Ectodermal cell (in vitro differentiated cells): ENCODE measurements around the gene IKBKE.
"Not testable (repeated sequence)": the region's sequence is repeated elsewhere in the genome, so short reads cannot be mapped to it uniquely, and the experiment has no call there.

Experiments
- H3K27ac ChIP-seq: 2 replicates; pipeline ENCODE4 v1.7.0; 2013; ENCODE audit warnings: mild to moderate bottlenecking, low read depth, low read length; ENCODE audit not compliant: insufficient read depth, poor library complexity, severe bottlenecking
- H3K27me3 ChIP-seq: 2 replicates; pipeline ENCODE4 v1.7.0; 2013; ENCODE audit warnings: mild to moderate bottlenecking, low read length; ENCODE audit not compliant: insufficient read depth, control insufficient read depth, poor library complexity, severe bottlenecking
- H3K36me3 ChIP-seq: one replicate; pipeline ENCODE4 v1.7.0; 2013; ENCODE audit warnings: low read length; ENCODE audit not compliant: control insufficient read depth, insufficient read depth
- H3K4me1 ChIP-seq: one replicate; pipeline ENCODE4 v1.7.0; 2013; ENCODE audit warnings: low read length; ENCODE audit not compliant: control insufficient read depth, insufficient read depth
- H3K4me3 ChIP-seq: 2 replicates; pipeline ENCODE4 v1.7.0; 2013; ENCODE audit warnings: low read depth, low read length, control low read depth; ENCODE audit not compliant: insufficient read depth
- H3K9me3 ChIP-seq: 2 replicates; pipeline ENCODE4 v1.7.0; 2013; ENCODE audit warnings: mild to moderate bottlenecking, low read length, moderate library complexity; ENCODE audit not compliant: control insufficient read depth
- WGBS, 2 experiments: methylation state at CpG; one replicate each; pipeline ENCODE4 v1.1.7; 2013; ENCODE audit warnings: missing lambda C conversion rate in 2 of 2; 5-methylcytosine and 5-hydroxymethylcytosine counted together

IKBKE gene

DNA sequence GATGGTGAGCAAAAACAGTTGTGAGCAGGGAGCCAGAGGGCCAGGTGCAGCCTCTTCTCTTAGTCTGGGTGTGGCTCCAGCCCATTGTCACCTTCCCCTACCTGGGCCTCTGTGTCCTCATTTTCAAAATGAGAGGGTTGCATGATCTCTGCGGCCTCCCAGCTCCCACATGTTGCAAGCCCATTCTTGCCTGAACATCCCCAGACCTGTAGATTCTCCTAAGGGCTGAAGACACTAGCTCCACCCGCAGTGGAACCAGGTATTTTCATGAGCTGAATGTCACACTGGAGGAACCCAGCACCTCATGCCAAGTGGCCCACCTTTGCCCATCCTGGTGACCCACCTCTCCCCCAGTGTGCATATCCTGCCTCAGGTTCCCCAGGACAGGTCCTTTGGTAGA, 12.3 kb downstream of the IKBKE start:
- Histone ChIP-seq H3K4me3 (no peak overlapping the region), H3K36me3 (no peaks in the 10 kb centered on the region), H3K27ac (no peak overlapping the region), H3K4me1 (no peaks in the 10 kb centered on the region), H3K27me3 (no peaks in the 10 kb centered on the region), H3K9me3 (no peaks in the 10 kb centered on the region)
- WGBS, 2 experiments: 89 to 91% methylated on average over 2 of the region's 2 CpGs

- H3K27me3 ChIP-seq: not testable (repeated sequence)
- WGBS, 2 experiments: 85 to 86% methylated on average over 1 of the region's 1 CpG
Measured at GRCh38 chr1:206483864-206484263, 13.6 kb downstream of the IKBKE start.

GRCh38 chr1:206484901-206485300, 14.6 kb downstream of the IKBKE start:
- Histone ChIP-seq H3K4me1 (no peaks in the 10 kb centered on the region), H3K4me3 (no peak overlapping the region), H3K9me3 (no peaks in the 10 kb centered on the region), H3K27ac (no peak overlapping the region), H3K27me3 (no peaks in the 10 kb centered on the region), H3K36me3 (no peaks in the 10 kb centered on the region)
- 94% methylated on average over 10 of the region's 10 CpGs for WGBS, 2 experiments

More at GRCh38 chr1:206483864-206484263, 13.6 kb downstream of the IKBKE start:
- not testable (repeated sequence) for H3K4me1 ChIP-seq, H3K4me3 ChIP-seq, H3K27ac ChIP-seq, H3K9me3 ChIP-seq, H3K36me3 ChIP-seq

- H3K27me3 ChIP-seq: no peaks in the 10 kb centered on the region
- no peak overlapping the region for H3K4me3 ChIP-seq
- WGBS, 2 experiments: 94 to 97% methylated on average over 15 of the region's 15 CpGs
- H3K9me3 ChIP-seq: no peaks in the 10 kb centered on the region
- H3K27ac ChIP-seq: no peak overlapping the region
- H3K36me3 ChIP-seq: no peaks in the 10 kb centered on the region
- no peaks in the 10 kb centered on the region for H3K4me1 ChIP-seq
Measured at GRCh38 chr1:206486995-206487788, 16.9 kb downstream of the IKBKE start.

GRCh38 chr1:206487970-206488369, 17.7 kb downstream of the IKBKE start:
- Histone ChIP-seq H3K4me3 (no peak overlapping the region), H3K9me3 (no peaks in the 10 kb centered on the region), H3K27ac (no peak overlapping the region), H3K4me1 (no peaks in the 10 kb centered on the region), H3K27me3 (no peaks in the 10 kb centered on the region), H3K36me3 (no peaks in the 10 kb centered on the region)
- WGBS, 2 experiments: 87 to 88% methylated on average over 7 of the region's 7 CpGs

DNA sequence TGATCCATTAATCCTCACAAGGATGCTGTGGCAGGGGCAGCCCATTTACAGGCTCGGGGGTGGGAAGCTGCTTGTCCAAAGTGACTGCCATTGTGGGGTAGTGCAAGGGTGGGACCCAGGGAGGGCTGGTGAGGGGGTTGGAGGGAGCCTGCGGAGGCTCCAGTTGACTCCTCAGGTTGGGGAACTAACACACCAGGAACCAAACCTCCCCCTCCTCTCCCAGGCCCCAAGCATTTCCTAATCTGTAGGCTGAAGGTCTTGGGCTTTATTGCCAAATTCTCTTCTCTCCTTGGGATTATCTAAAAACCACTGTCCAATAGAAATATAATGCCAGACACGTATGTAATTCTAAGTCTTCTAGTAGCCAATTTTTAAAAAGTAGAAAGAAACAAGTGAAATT, 18.2 kb downstream of the IKBKE start:
- WGBS, 2 experiments: 83 to 87% methylated on average over 2 to 3 of the region's 3 CpGs
- no peaks in the 10 kb centered on the region for H3K4me1 ChIP-seq

GRCh38 chr1:206489980-206490770, 19.9 kb downstream of the IKBKE start:
- H3K9me3 ChIP-seq: no peaks in the 10 kb centered on the region
- H3K36me3 ChIP-seq: no peaks in the 10 kb centered on the region
- WGBS, 2 experiments: 68 to 70% methylated on average over 22 of the region's 22 CpGs
- no peaks in the 10 kb centered on the region for H3K27me3 ChIP-seq
- H3K4me3 ChIP-seq: no peak overlapping the region
- H3K27ac ChIP-seq: no peak overlapping the region
- H3K4me1 ChIP-seq: no peaks in the 10 kb centered on the region

More for the DNA sequence above, 18.2 kb downstream of the IKBKE start:
- no peaks in the 10 kb centered on the region for H3K36me3 ChIP-seq
- H3K4me3 ChIP-seq: no peak overlapping the region
- no peaks in the 10 kb centered on the region for H3K27me3 ChIP-seq
- no peak overlapping the region for H3K27ac ChIP-seq
- H3K9me3 ChIP-seq: no peaks in the 10 kb centered on the region

- H3K9me3 ChIP-seq: no peaks in the 10 kb centered on the region
- WGBS, 2 experiments: 91 to 93% methylated on average over 12 of the region's 12 CpGs
- no peaks in the 10 kb centered on the region for H3K27me3 ChIP-seq
- H3K4me3 ChIP-seq: no peak overlapping the region
- no peaks in the 10 kb centered on the region for H3K36me3 ChIP-seq
- H3K4me1 ChIP-seq: no peaks in the 10 kb centered on the region
- H3K27ac ChIP-seq: no peak overlapping the region
Measured at GRCh38 chr1:206490771-206491405, 20.6 kb downstream of the IKBKE start.

GRCh38 chr1:206491616-206492015, 21.3 kb downstream of the IKBKE start:
- no peaks in the 10 kb centered on the region for H3K9me3 ChIP-seq
- no peaks in the 10 kb centered on the region for H3K36me3 ChIP-seq
- WGBS, 2 experiments: 93 to 95% methylated on average over 4 of the region's 4 CpGs
- no peaks in the 10 kb centered on the region for H3K27me3 ChIP-seq
- H3K27ac ChIP-seq: no peak overlapping the region
- H3K4me1 ChIP-seq: no peaks in the 10 kb centered on the region
- no peak overlapping the region for H3K4me3 ChIP-seq

GRCh38 chr1:206492589-206492988, 22.3 kb downstream of the IKBKE start:
- H3K27me3 ChIP-seq: no peaks in the 10 kb centered on the region
- H3K4me3 ChIP-seq: no peak overlapping the region
- H3K9me3 ChIP-seq: no peaks in the 10 kb centered on the region
- H3K36me3 ChIP-seq: no peaks in the 10 kb centered on the region
- H3K4me1 ChIP-seq: no peaks in the 10 kb centered on the region
- 95 to 96% methylated on average over 10 of the region's 10 CpGs for WGBS, 2 experiments
- H3K27ac ChIP-seq: no peak overlapping the region
